Posterior cingulate gyrus (tissue), 11 donors: ENCODE measurements around the gene ACCS.

Experiments
- DNase-seq, 10 donors: peaks; one replicate each; pipeline versions ENCODE4 v3.0.0 to v3.0.0-alpha.2; 2020 to 2021; ENCODE audit warnings: mixed read lengths in 3 of 10
- intact Hi-C: fragments of 100-400 bp; cut with DNase I; formaldehyde crosslinking; loops from one replicate; pipeline ENCODE4 v1.15.1; 2023

Gene ACCS

DNA sequence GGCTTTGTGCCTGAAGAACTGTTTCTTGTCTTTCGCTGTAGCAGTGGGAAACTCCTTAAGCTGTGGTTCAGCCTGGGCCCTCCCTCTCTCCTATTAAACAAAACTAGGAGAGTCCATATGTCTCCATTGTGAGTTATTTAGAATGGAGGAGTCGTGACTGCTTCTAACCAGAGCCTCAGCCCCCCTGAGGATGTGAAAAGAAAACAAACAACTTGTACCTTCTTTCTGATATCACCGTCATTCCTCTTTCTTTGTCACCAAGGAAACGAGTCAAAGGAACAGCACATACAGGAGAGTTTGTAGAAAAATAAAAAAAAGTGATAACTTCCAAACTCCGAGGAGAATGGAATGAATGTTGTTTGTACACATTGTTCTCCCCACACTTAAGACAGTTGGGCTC, 17.8 kb downstream of the ACCS start:
- DNase-seq: no peak
- intact Hi-C loops: no loop called here

DNA sequence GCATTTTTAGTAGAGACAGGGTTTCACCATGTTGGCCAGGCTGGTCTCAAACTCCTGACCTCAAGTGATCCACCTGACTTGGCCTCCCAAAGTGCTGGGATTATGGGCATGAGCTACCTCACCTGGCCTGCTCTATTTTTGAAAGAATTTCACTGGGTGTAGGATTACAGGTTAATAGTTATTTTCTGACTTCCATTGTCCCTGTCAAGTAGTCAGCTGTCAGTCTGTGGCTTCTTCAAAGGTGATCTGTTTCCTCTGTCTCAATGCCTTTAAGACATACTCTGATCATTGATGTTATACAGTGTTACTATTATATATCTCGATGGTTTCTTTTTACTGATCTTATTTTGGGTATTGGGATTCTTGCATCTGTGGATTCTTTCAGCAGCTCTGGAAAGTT, 19.3 kb downstream of the ACCS start:
- DNase-seq: no peak
- intact Hi-C loops: no loop called here

DNA sequence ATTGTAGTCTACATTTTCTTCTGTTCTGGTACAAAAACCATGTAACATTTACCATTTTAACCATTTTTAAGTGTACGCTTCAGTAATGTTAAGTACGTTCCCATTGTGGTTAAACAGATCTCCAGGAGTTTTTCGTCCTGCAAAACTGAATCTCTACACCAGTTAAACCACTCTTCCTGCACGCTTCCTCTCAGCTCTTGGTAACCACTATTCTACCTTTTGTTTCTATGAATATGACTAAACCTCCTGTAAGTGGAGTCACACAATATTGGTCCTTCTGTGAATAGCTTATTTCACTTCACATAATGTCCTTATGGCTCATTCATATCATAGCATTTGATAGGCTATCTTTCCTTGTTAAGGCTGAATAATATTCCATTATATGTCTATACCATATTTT, 22.3 kb downstream of the ACCS start:
- intact Hi-C loops: no loop called here
- DNase-seq: no peak

DNA sequence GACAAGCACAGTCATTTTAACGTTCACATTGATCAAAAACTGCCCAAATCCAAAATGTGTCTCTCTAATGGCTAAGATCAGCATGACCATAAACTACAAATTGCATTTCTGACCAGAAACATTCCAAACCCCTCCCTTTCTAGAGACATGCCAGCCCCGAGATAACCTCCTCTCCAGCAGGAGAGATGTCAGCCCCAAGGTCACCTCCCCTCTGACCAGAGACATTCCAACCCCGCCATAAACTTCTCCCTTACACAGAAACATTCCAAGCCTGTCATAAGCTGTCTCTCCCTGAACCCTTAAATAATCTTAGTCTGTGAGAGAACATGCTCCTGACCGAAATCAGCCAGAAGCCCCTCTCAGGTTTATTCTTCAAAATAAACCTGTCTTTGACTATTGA, 22.8 kb downstream of the ACCS start:
- no peak for DNase-seq

DNA sequence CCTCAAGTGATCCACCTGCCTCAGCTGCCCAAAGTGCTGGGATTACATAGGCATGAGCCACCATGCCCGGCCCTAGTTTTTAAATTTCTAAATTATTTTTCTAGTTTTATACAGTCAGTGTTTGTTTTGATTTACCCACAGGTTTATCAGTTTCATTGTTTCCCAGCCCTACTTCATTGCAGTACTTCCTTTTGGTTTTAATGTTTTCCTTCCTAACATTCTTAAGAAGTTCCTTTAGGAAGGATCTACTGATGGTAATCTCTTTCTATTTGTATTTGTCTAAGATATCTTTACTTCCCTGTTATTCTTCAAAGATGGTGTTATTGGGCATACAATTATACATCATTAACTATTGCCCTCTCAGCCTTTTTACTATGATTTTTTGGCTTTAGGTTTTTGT, 24.5 kb downstream of the ACCS start:
- intact Hi-C loops: no loop called here
- no peak for DNase-seq

More for the DNA sequence above, 22.8 kb downstream of the ACCS start:
- intact Hi-C loops: no loop called here

DNA sequence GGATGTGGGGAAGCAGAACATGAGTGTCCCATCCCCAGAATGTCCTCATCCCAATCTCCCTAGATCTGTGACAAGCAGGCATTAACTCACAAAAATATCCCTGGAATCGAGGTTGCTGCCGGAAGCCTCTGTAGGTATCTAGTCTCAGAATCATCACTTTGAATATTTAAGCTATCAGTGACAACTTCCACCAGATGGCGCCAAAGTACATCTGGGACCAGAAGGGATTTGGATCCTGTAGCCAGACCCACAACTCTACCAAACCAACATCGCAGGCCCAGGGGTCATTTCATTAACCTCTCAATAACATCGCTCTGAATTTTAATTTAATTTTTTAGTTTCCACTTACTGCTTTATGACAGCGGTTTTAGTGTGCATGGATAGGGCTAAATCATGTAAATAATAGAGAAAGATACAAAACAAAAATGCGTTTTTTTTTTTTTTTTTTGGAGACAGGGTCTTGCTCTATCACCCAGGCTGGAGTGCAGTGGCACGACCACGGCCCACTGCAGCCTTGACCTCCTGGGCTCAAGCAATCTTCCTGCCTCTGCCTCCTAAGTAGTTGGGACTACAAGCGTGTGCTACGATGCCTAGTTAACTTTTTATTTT, 28.3 kb downstream of the ACCS start:
- intact Hi-C loops: loop anchor here (1.0 to 2.0 kb wide), 2 partner anchors 16 to 444 kb away; no protein-coding TSS in a partner anchor
- peak in 9 of 10 donors; percentile 29 to 92 (median 82) for DNase-seq

DNA sequence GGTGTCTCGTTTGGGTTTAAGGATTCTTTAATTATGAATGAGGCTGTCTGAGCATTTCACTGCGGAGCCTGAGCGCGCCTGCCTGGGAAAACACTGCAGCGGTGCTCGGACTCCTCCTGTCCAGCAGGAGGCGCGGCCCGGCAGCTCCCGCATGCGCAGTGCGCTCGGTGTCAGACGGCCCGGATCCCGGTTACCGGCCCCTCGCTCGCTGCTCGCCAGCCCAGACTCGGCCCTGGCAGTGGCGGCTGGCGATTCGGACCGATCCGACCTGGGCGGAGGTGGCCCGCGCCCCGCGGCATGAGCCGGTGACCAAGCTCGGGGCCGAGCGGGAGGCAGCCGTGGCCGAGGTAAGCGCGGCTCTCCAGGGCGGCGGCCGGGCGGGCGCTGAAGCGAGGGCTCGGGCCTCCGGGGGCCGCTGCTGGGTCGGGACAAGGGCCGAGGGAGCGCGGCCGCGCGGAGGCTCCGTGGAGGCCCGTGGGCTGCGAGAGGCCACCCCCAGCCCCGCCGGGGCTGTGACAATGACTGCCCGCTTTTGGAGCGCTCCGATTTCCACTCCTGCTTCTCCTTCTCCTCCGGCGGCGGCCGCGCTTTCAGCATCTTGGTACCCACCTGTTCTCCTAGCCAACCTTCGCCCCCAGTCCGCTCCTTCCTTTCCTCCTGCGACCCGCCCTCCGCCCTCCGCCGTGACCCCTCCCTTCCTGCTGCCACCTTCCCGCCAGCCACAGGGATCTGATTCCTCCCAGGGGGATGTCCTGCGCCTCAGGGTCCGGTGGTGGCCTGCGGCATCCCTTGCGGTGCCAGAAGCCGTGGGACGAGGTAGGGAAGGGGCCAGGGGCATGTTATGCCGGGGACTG, 29.7 kb downstream of the ACCS start, which contains the start of gene EXT2:
Gene EXT2, plus strand, starts transcription at position 173 of the 854 bp plus-strand sequence. CDS start 12,035 bp downstream, outside the sequence.
- intact Hi-C loops: loop anchor here (2.0 kb wide), 1 partner anchor 15 kb away; no protein-coding TSS in a partner anchor

DNA sequence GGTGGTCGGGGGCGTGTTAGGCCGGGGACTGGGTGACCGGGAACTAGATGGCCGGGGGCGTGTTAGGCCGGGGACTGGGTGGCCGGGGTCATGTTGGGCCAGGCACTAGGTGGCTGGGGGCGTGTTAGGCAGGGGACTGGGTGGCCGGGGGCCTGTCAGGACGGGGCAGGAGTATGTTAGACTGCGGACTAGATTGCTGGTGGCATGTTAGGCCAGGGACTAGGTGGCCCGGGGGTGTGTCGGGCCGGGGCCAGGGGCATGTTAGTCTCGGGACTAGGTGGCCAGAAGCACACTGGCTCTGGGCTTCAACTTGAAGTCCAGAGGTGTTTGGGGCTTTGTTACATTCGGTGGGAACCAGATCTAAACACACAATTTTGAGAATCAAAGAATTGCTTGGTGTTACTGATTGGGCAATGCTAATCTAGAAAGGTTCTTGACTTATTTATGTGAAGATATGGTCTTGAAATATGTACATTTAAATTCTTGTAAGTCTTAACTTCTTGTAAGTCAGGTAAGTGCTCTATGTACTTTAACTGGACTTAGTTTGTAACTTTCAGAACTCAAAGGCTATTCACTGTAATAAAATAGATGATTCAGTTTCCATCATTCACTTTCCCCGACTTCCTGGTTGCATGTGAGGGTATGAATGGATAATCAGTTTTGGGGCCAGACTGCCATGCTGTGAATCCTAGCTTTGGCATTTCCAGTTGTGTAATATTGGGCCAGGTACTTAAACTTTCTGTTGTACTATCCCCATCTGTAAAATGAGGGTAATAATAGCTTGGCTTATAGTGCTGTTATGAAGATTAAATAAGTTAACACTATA, 30.5 kb downstream of the ACCS start:
- DNase-seq: peak in 1 of 10 donors; percentile 86
- intact Hi-C loops: no loop called here

More for the DNA sequence above, 29.7 kb downstream of the ACCS start, which contains the start of gene EXT2:
- peak; percentile 85 to 98 (median 90) for DNase-seq

DNA sequence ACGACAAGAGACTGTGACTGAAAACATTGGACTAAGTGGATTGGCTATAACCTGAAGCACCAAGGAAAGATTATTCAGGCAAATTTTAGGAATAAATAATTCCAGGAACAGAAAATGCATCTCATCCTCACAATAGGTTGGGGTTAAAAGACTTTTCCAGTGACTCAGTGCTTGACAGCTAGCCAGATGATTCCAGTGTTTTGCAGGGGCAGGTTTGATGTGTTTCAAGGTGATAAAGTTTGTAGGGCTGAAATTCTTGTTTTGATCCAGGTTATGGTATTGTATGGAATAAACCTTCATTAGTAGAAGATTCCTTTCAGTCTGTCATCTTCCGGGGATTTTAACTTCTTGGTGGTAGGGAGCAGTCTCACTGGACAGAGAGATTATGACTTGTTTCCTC, 31.8 kb downstream of the ACCS start:
- intact Hi-C loops: no loop called here
- DNase-seq: no peak

DNA sequence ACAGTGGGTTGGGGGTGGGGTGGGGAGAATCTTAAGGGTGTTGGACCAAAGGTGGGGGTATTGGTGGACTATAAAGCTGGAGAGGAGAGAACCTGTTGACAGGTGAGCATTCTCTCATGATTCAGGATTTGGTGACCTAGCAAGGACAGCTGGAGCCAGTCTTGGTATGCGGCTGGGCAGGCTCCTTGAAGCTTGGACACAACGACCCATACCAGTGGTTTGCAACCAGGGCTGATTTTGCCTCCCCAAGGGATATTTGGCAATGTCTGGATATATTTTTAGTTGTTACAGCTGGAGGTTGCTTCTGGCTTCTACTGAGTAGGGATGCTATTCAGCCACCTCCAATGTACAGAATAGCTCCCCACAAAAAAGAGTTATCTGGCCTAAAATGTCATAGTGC, 35.0 kb downstream of the ACCS start:
- DNase-seq: no peak
- intact Hi-C loops: no loop called here

DNA sequence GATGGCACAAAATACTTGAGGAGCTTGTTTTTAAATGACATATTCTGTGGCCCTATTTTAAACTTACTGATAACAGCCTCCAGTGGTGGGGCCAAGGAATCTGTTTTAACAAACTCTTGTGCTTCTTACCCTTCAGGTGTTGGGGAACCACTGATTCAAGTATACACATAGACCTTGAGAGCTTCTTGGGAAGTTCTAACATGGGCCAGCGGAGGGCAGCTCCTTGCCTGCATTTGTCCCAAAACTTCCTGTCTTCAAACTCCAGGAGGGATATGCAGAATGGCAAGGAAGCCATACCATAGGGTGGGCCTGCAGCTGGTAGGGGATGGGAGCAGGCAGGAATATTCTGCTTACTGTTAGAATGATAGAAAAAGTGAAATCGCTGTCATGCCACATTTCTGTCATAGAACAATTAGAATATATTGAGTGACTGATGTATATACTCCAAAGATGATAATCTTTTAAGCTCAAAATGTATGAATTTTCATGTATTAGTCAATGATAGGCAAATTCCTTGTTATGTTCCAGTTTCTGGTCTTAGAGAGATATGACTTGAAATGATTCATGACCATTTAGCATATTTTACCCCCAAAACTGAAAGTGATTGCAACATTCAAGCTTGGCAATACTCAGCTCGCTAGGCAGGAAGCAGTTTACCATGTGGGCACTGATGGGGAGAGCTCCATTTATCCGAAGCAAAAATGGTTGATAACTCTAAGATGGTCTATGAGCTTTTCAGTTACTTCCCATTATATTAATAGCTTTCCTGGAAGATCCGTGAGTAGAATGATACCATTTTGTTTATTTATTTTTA, 38.6 kb downstream of the ACCS start:
- intact Hi-C loops: no loop called here

DNA sequence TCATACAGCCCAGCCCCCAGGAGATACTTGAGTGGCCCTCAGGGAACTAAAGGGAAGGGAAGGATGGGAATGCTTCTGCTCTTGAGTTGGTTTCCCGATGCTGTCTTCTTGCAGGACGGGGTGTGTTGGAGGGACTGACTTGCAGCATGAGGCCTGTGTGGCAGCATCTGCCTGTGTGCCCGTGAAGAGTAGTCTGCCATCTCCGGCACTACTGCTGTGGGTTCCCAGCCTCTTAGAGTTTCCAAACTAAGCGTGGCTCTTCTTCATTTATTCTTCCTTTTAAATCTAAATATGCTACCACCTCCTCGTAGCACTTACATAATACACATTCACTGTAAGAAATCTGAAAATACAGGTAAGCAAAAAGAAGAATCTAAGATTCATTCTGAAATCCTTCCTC, 42.2 kb downstream of the ACCS start:
- no peak for DNase-seq
- intact Hi-C loops: no loop called here

More for the DNA sequence above, 38.6 kb downstream of the ACCS start:
- DNase-seq: no peak

DNA sequence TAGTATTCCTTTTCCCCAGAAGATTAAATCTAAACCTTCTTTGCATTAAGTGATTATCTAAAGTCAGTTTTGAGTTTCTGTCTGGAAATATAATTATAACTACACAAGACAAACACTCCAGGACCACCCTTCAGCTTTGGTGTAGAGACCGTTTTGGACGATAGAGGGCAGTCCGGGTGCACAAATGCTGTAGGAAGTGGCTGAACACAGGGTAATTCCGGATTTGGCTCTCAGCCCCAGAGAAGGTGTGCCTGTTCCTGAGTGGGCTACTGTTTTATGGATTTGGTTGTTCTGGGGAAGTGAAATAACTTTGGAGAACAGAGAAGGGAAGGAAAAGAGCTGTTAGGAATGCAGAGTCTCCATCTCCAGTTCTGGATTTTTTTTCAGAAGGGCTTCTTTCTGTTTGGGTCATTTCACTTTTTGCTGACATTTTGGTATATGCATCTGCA, 44.2 kb downstream of the ACCS start:
- peak in 6 of 10 donors; percentile 17 to 81 (median 47) for DNase-seq
- intact Hi-C loops: loop anchor here (2.0 kb wide), 1 partner anchor 15 kb away; the partner anchor contains the start of gene EXT2

DNA sequence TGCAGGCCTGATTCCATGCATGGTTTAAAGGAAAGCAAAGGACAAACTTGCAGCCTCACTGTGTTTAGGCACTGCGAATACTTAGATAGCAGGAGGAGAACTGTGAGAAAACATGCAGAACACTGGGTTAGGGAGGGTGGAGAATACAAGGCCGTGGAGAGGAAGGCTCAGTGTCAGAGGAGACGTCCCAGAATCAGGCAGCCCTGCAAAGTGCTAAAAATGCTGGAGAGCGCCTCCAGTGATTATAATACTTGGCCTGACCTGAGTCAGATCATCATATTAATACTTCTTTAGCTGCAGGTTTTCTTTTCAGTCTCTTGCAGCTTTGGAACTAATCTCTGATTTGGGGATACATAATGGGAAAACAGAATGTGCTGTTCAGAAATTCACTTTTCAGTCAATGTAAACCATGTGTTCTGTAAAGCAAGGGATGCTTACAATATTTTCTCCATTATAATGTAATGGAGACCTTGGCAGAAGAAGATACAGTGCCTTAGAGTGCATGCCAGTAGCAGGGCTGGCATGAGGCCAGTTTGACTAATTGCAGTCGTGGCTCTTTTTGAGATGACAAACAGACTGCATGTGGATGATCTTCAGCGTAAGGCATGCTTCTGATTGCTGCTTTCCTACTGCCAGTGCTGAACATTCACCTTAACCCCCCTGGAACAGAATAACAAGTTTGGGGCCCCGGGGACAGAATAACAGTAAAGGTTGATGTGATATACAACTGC, 46.2 kb downstream of the ACCS start:
- DNase-seq: peak in 5 of 10 donors; percentile 22 to 84 (median 31)
- intact Hi-C loops: no loop called here

DNA sequence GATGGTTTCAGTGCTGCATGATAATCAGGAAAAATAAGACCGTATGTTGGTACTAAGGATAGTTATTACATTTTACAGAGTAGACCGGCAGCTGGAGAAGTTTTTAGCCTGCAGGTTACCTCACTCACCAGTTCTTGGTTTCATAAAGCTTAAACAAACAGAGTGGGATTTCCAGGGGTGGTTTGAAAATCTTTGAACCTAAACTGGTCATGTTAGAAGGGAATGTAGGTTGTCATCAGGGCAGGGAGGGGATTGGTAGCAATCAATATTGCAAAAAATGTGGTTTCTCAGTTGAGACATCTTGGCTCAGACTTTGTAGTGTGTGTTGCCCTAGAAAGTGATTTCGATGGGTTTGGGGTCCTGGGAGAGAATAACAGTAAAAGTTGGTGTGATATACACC, 46.9 kb downstream of the ACCS start:
- DNase-seq: no peak
- intact Hi-C loops: no loop called here

DNA sequence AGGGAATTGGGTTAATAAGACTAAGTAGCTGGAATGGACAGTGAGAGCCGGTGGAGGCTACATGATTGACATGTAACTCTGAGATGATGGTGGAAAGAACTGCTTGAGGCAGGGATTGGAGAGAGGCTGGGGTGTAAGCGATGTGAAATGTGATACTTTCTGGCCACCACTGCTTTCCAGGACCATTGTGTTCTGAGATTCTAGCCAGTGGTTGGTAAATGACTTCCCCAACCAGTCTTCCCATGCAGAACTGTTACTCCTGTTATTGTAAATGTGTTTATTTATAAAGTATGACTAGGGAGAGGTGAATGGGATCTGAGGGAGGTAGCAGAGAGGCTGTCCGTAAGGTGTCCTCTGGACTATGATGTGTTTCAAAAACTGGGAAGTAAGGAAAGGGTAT, 47.5 kb downstream of the ACCS start:
- DNase-seq: no peak
- intact Hi-C loops: no loop called here

DNA sequence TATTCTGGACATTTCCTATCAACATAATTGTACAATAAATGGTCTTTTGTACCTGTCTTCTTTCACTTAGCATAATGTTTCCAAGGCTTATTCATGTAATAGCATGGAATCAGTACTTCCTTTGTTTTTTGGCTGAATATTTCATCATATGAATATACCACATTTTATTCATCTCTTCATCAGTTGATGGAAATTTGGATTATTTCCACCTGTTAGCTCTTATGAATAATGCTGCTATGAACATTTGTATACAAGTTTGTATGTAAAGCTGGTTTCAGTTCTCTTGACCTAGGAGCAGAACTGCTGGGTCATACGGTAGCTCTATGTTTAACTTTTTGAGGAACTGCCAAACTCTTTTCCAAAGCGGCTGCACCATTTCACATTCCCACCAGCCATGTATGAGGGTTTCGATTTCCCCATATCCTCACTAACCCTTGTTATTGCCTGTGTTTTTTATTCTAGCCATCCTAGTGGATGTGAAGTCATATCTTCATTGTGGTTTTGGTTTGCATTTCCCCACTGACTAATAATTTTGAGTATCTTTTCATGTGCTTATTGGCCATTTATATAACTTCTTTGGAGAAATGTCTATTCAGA, 50.3 kb downstream of the ACCS start:
- DNase-seq: no peak
- intact Hi-C loops: no loop called here

DNA sequence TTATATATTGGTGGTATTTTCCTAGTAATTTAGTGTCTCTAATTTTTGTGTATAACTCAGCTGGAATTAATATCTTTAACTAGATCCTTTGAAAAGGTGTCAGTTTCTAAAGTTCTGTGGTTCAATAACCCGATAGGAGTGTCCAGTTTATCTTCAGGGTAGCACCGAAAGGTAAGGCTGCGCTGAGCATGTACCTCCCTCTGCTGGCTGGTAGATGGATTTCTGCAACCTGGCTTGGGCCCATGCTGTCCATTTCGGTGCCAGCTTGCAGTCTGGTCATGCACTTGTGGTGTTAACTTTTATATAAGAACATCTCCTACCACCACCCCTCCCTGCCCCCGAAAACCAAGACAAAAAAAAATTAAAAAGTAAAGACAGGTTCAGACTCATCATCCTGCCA, 54.1 kb downstream of the ACCS start:
- no peak for DNase-seq
- intact Hi-C loops: no loop called here

DNA sequence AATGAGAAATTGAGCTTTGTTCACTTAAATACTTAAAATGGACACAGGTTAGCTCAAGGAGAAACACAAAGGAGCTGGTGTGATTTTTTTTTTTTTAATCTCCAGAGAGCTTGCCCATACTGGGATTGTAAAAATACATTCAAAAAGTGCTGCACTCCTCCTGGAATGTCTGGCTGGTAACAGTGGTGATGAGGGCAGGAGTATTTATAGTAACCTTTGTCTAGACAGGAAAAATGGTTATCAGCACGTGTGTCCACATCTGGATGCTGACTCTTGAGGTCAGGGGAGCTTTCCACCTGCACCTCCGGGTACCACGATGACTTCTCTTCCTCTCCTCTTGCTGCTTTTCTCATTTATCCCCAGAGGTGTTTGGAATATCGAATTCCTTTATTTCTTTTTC, 59.5 kb downstream of the ACCS start:
- intact Hi-C loops: no loop called here
- no peak for DNase-seq
